SK-N-SH (cell line): Measurements from ENCODE around the gene ACSM2B.
"Not testable (repeated sequence)": the region's sequence is repeated elsewhere in the genome, so short reads cannot be mapped to it uniquely, and the experiment has no call there.

Source experiments
- CTCF ChIP-seq: fragments of 200-600 bp; sonication (generic); IDR thresholded peaks from 2 replicates; pipeline ENCODE4 v1.6.1; 2017; ENCODE audit warnings: antibody characterized with exemption, mild to moderate bottlenecking, moderate library complexity
- EP300 ChIP-seq, 2 experiments: IDR thresholded peaks; 2 replicates each; pipeline versions ENCODE4 v1.4.0 to v1.6.1; 2012; ENCODE audit warnings: borderline replicate concordance in 1 of 2, low read depth in 1 of 2, low read length in 1 of 2
- FOSL2 ChIP-seq: IDR thresholded peaks from 2 replicates; pipeline ENCODE4 v1.4.0; 2012; ENCODE audit warnings: low read depth, mild to moderate bottlenecking, moderate library complexity, borderline replicate concordance
- NFIC ChIP-seq: IDR thresholded peaks from 2 replicates; pipeline ENCODE4 v1.4.0; 2012; ENCODE audit warnings: borderline replicate concordance
- POLR2AphosphoS5 ChIP-seq: IDR thresholded peaks from 2 replicates; pipeline ENCODE4 v1.6.1; 2012; ENCODE audit warnings: low read depth, low read length
- TAF1 ChIP-seq: IDR thresholded peaks from 2 replicates; pipeline ENCODE4 v1.6.1; 2012; ENCODE audit warnings: low read depth, mild to moderate bottlenecking, low read length, moderate library complexity, borderline replicate concordance
- TCF12 ChIP-seq: IDR thresholded peaks from 2 replicates; pipeline ENCODE4 v1.4.0; 2012
- USF2 ChIP-seq: fragments of 150-350 bp; IDR thresholded peaks from 2 replicates; pipeline ENCODE4 v1.6.1; 2017; ENCODE audit warnings: antibody characterized with exemption, low read length, low read depth, borderline replicate concordance

GRCh38 chr16:20531795-20532194 lies 44.4 kb downstream of the ACSM2B start:
- TF ChIP-seq TAF1; FOSL2; POLR2AphosphoS5; NFIC; CTCF; USF2; TCF12; EP300 (IDR thresholded peaks at IDR 0.05; ENCODE audit: borderline replicate concordance in 1 of 2, low read depth in 1 of 2, low read length in 1 of 2): not testable (repeated sequence)
